Measurements from ENCODE around the gene CASK.

The CASK gene

GRCh38 chrX:41946989-41947612 is 23.7 kb upstream of the CASK start:
- H3K27ac ChIP-seq: no peak overlapping the region
- no peak overlapping the region for H3K4me3 ChIP-seq
- TF ChIP-seq FOXP2 (optimal IDR thresholded peaks at IDR 0.05; ENCODE audit: control extremely low read depth, extremely low read length, insufficient read depth): no peak
- H3K36me3 ChIP-seq (ENCODE audit: insufficient read depth, low read length): no peaks in the 10 kb centered on the region
- H3K9me3 ChIP-seq (ENCODE audit: low read depth, low read length): no peaks in the 10 kb centered on the region
- H3K9ac ChIP-seq (ENCODE audit: insufficient read length): no peak overlapping the region
- no peak for DNase-seq (ENCODE audit: low read depth, low spot score)

- Histone ChIP-seq H3K4me3 (no peak overlapping the region), H3K36me3 (ENCODE audit: insufficient read depth, low read length) (no peaks in the 10 kb centered on the region), H3K9me3 (ENCODE audit: low read depth, low read length) (no peaks in the 10 kb centered on the region), H3K9ac (ENCODE audit: insufficient read length) (no peak overlapping the region), H3K27ac (no peak overlapping the region)
- no peak for TF ChIP-seq FOXP2 (optimal IDR thresholded peaks at IDR 0.05; ENCODE audit: control extremely low read depth, extremely low read length, insufficient read depth)
- TF ChIP-seq EZH2 (IDR thresholded peaks at IDR 0.05): no peak
- TF ChIP-seq POLR2AphosphoS5 (IDR thresholded peaks at IDR 0.05; ENCODE audit: borderline replicate concordance, low read depth, low read length): no peak
- DNase-seq (ENCODE audit: low read depth, low spot score): no peak
Observed at GRCh38 chrX:41946235-41946634, 22.9 kb upstream of the CASK start.

- no peak overlapping the region for H3K27ac ChIP-seq
- no peak overlapping the region for H3K9ac ChIP-seq (ENCODE audit: insufficient read length)
- H3K36me3 ChIP-seq (ENCODE audit: insufficient read depth, low read length): no peaks in the 10 kb centered on the region
- H3K9me3 ChIP-seq (ENCODE audit: low read depth, low read length): no peaks in the 10 kb centered on the region
- no peak overlapping the region for H3K4me3 ChIP-seq
- no peak for DNase-seq (ENCODE audit: low read depth, low spot score)
- TF ChIP-seq POLR2AphosphoS5 (IDR thresholded peaks at IDR 0.05; ENCODE audit: borderline replicate concordance, low read depth, low read length) (no peak), EZH2 (IDR thresholded peaks at IDR 0.05) (no peak), FOXP2 (optimal IDR thresholded peaks at IDR 0.05; ENCODE audit: control extremely low read depth, extremely low read length, insufficient read depth) (no peak)
Observed at GRCh38 chrX:41935832-41936231, 12.5 kb upstream of the CASK start.

GRCh38 chrX:41933546-41933945 is 10.2 kb upstream of the CASK start:
- no peaks in the 10 kb centered on the region for H3K9me3 ChIP-seq (ENCODE audit: low read depth, low read length)
- H3K4me3 ChIP-seq: no peak overlapping the region
- no peak overlapping the region for H3K9ac ChIP-seq (ENCODE audit: insufficient read length)
- DNase-seq (ENCODE audit: low read depth, low spot score): no peak
- H3K36me3 ChIP-seq (ENCODE audit: insufficient read depth, low read length): no peaks in the 10 kb centered on the region
- no peak overlapping the region for H3K27ac ChIP-seq
- no peak for TF ChIP-seq EZH2 (IDR thresholded peaks at IDR 0.05)
- no peak for TF ChIP-seq FOXP2 (optimal IDR thresholded peaks at IDR 0.05; ENCODE audit: control extremely low read depth, extremely low read length, insufficient read depth)
- TF ChIP-seq POLR2AphosphoS5 (IDR thresholded peaks at IDR 0.05; ENCODE audit: borderline replicate concordance, low read depth, low read length): no peak

- DNase-seq (ENCODE audit: low read depth, low spot score): no peak
- no peak overlapping the region for H3K4me3 ChIP-seq
- no peaks in the 10 kb centered on the region for H3K9me3 ChIP-seq (ENCODE audit: low read depth, low read length)
- TF ChIP-seq EZH2 (IDR thresholded peaks at IDR 0.05) (no peak), POLR2AphosphoS5 (IDR thresholded peaks at IDR 0.05; ENCODE audit: borderline replicate concordance, low read depth, low read length) (no peak), FOXP2 (optimal IDR thresholded peaks at IDR 0.05; ENCODE audit: control extremely low read depth, extremely low read length, insufficient read depth) (no peak)
- H3K27ac ChIP-seq: no peak overlapping the region
- H3K9ac ChIP-seq (ENCODE audit: insufficient read length): no peak overlapping the region
- H3K36me3 ChIP-seq (ENCODE audit: insufficient read depth, low read length): no peaks in the 10 kb centered on the region
Observed at GRCh38 chrX:41932885-41933284, 9.5 kb upstream of the CASK start.

GRCh38 chrX:41931591-41931990 is 8.2 kb upstream of the CASK start:
- no peak for DNase-seq (ENCODE audit: low read depth, low spot score)
- no peak for TF ChIP-seq FOXP2 (optimal IDR thresholded peaks at IDR 0.05; ENCODE audit: control extremely low read depth, extremely low read length, insufficient read depth)
- no peak for TF ChIP-seq POLR2AphosphoS5 (IDR thresholded peaks at IDR 0.05; ENCODE audit: borderline replicate concordance, low read depth, low read length)
- TF ChIP-seq EZH2 (IDR thresholded peaks at IDR 0.05): no peak
- Histone ChIP-seq H3K36me3 (ENCODE audit: insufficient read depth, low read length) (no peaks in the 10 kb centered on the region), H3K9ac (ENCODE audit: insufficient read length) (no peak overlapping the region), H3K4me3 (no peak overlapping the region), H3K27ac (no peak overlapping the region), H3K9me3 (ENCODE audit: low read depth, low read length) (no peaks in the 10 kb centered on the region)

GRCh38 chrX:41923978-41924683 is 777 bp upstream of the CASK start:
- Histone ChIP-seq H3K36me3 (ENCODE audit: insufficient read depth, low read length) (no peaks in the 10 kb centered on the region), H3K4me3 (peak overlapping the region; percentile 79), H3K27ac (no peak overlapping the region), H3K9me3 (ENCODE audit: low read depth, low read length) (no peaks in the 10 kb centered on the region), H3K9ac (ENCODE audit: insufficient read length) (peak overlapping the region; percentile 59)
- DNase-seq (ENCODE audit: low read depth, low spot score): no peak
- TF ChIP-seq EZH2 (IDR thresholded peaks at IDR 0.05) (no peak), FOXP2 (optimal IDR thresholded peaks at IDR 0.05; ENCODE audit: control extremely low read depth, extremely low read length, insufficient read depth) (no peak), POLR2AphosphoS5 (IDR thresholded peaks at IDR 0.05; ENCODE audit: borderline replicate concordance, low read depth, low read length) (no peak)

- Histone ChIP-seq H3K9me3 (ENCODE audit: low read depth, low read length) (no peaks in the 10 kb centered on the region), H3K27ac (no peak overlapping the region), H3K4me3 (peak overlapping the region; percentile 79), H3K36me3 (ENCODE audit: insufficient read depth, low read length) (no peaks in the 10 kb centered on the region), H3K9ac (ENCODE audit: insufficient read length) (peak overlapping the region; percentile 53)
- DNase-seq (ENCODE audit: low read depth, low spot score): no peak
- TF ChIP-seq POLR2AphosphoS5 (IDR thresholded peaks at IDR 0.05; ENCODE audit: borderline replicate concordance, low read depth, low read length) (no peak), EZH2 (IDR thresholded peaks at IDR 0.05) (no peak), FOXP2 (optimal IDR thresholded peaks at IDR 0.05; ENCODE audit: control extremely low read depth, extremely low read length, insufficient read depth) (no peak)
Observed at GRCh38 chrX:41922431-41923151, 763 bp downstream of the CASK start.
